Natural killer cell (primary cell): ENCODE results near the gene ZNF561. TPM values are rescaled to one million over a fixed set of nuclear protein-coding genes. Genes with fewer than 3 reads are reported as not detected.

Experiments
- ATAC-seq, 3 donors: fragments of 150-1000 bp in 2 of 3; fragments of 200-7000 bp in 1 of 3; cut with Tn5 transposase; 1 replicate in 1 of 3; 2 replicates in 2 of 3; pipeline ENCODE4 v1.10.0; 2021; ENCODE audit warnings: mild to moderate bottlenecking in 2 of 3, moderate library complexity in 2 of 3
- DNase-seq, 2 donors: peaks; one replicate each; pipeline versions ENCODE4 v3.0.0 to v3.0.0-alpha.2; 2013 to 2021; ENCODE audit warnings: mixed read lengths in 1 of 2
- H3K27ac ChIP-seq: one replicate; pipeline ENCODE4 v1.5.1; 2013; ENCODE audit warnings: mild to moderate bottlenecking, low read length
- H3K27me3 ChIP-seq: one replicate; pipeline ENCODE4 v1.6.1; 2013; ENCODE audit warnings: low read length; ENCODE audit not compliant: control insufficient read depth, insufficient read depth
- H3K36me3 ChIP-seq: one replicate; pipeline ENCODE4 v1.6.1; 2013; ENCODE audit warnings: low read length; ENCODE audit not compliant: control insufficient read depth, insufficient read depth
- H3K4me1 ChIP-seq: one replicate; pipeline ENCODE4 v1.6.1; 2013; ENCODE audit warnings: low read length; ENCODE audit not compliant: control insufficient read depth, insufficient read depth
- H3K4me3 ChIP-seq: one replicate; pipeline ENCODE4 v1.5.1; 2013; ENCODE audit warnings: low read length
- H3K9me3 ChIP-seq: one replicate; pipeline ENCODE4 v1.6.1; 2013; ENCODE audit warnings: low read length; ENCODE audit not compliant: control insufficient read depth, insufficient read depth
- H3K27ac Mint-ChIP-seq, 2 donors: one replicate each; pipeline ENCODE4 v1.8.0; 2022; ENCODE audit warnings: mild to moderate bottlenecking in 2 of 2, mixed read lengths in 2 of 2, moderate library complexity in 1 of 2
- H3K27me3 Mint-ChIP-seq, 2 donors: one replicate each; pipeline ENCODE4 v1.8.0; 2022; ENCODE audit warnings: low read depth in 2 of 2, mixed read lengths in 2 of 2
- H3K36me3 Mint-ChIP-seq: one replicate; pipeline ENCODE4 v1.8.0; 2022; ENCODE audit warnings: mixed read lengths
- H3K4me1 Mint-ChIP-seq, 2 donors: one replicate each; pipeline ENCODE4 v1.8.0; 2022; ENCODE audit warnings: mixed read lengths in 2 of 2
- H3K4me3 Mint-ChIP-seq: one replicate; pipeline ENCODE4 v1.8.0; 2022; ENCODE audit warnings: mild to moderate bottlenecking, moderate library complexity, mixed read lengths
- H3K9me3 Mint-ChIP-seq, 2 donors: one replicate each; pipeline ENCODE4 v1.8.0; 2022; ENCODE audit warnings: mixed read lengths in 2 of 2
- WGBS: methylation state at CpG from one replicate; pipeline ENCODE4 v1.1.7; 2013; ENCODE audit warnings: missing lambda C conversion rate; ENCODE audit not compliant: insufficient coverage; 5-methylcytosine and 5-hydroxymethylcytosine counted together
- intact Hi-C: fragments of 100-400 bp; cut with micrococcal nuclease; formaldehyde crosslinking; loops from one replicate; pipeline ENCODE4 v1.14.2; 2022
- total RNA-seq, 4 donors: library from RNA; stranded (reverse); fragments of 120-200 nt in 1 of 4; gene quantifications; one replicate each; pipeline versions ENCODE4 v1.2.3 to v1.2.4, GENCODE V29; 2013 to 2022
- TF ChIP-seq, protein P1 (sequence below): fragments of 200-600 bp; IDR thresholded peaks from one replicate; pipeline ENCODE4 v1.8.0; 2022; ENCODE audit warnings: antibody characterized with exemption

Gene ZNF561
- total RNA-seq, 3 donors from 2014 or later (not counting 1 experiment from before 2014, with no cell fraction given): 32.2 to 47.3 (median 36.9) TPM

DNA sequence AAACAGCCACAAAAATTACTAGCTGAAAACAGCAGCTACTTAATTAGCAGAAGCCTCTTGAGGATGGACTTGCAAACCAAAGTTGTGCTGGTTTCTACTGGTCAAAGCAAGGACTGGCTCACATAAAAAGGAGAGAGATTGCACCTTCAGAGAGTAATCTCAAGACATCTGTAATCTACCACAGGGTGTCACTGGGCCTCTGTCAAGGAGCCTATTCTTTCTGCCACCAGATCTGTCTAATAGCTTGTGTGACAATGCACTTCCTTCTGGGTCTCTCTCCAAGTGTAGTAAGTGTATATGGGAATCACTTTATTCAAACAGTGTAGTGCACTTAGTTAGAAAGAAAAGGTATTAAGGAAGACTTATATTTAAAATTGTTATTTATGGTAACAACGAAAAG, 24.4 kb upstream of the ZNF561 start:
- Histone ChIP-seq H3K4me1 (peaks cover 3% of the 10 kb centered on the region), H3K36me3 (peaks cover 2% of the 10 kb centered on the region), H3K9me3 (no peaks in the 10 kb centered on the region), H3K4me3 (no peak overlapping the region), H3K27ac (no peak overlapping the region), H3K27me3 (no peaks in the 10 kb centered on the region)
- peak overlapping the region in 1 of 2 donors; percentile 46 for H3K27ac Mint-ChIP-seq
- ATAC-seq: peak in 1 of 3 donors; percentile 40
- H3K27me3 Mint-ChIP-seq: no peaks in the 10 kb centered on the region
- H3K36me3 Mint-ChIP-seq: peaks cover 8% of the 10 kb centered on the region
- peaks cover 17 to 24% of the 10 kb centered on the region in 2 donors for H3K4me1 Mint-ChIP-seq
- no peaks in the 10 kb centered on the region for H3K9me3 Mint-ChIP-seq
- intact Hi-C loops: no loop called here
- no CpG with 5 or more reads among the region's 1 CpG for WGBS
- peak in 1 of 2 donors; percentile 27 for DNase-seq
- TF ChIP-seq, protein P1, sequence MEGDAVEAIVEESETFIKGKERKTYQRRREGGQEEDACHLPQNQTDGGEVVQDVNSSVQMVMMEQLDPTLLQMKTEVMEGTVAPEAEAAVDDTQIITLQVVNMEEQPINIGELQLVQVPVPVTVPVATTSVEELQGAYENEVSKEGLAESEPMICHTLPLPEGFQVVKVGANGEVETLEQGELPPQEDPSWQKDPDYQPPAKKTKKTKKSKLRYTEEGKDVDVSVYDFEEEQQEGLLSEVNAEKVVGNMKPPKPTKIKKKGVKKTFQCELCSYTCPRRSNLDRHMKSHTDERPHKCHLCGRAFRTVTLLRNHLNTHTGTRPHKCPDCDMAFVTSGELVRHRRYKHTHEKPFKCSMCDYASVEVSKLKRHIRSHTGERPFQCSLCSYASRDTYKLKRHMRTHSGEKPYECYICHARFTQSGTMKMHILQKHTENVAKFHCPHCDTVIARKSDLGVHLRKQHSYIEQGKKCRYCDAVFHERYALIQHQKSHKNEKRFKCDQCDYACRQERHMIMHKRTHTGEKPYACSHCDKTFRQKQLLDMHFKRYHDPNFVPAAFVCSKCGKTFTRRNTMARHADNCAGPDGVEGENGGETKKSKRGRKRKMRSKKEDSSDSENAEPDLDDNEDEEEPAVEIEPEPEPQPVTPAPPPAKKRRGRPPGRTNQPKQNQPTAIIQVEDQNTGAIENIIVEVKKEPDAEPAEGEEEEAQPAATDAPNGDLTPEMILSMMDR: no peak
- no peak overlapping the region for H3K4me3 Mint-ChIP-seq

DNA sequence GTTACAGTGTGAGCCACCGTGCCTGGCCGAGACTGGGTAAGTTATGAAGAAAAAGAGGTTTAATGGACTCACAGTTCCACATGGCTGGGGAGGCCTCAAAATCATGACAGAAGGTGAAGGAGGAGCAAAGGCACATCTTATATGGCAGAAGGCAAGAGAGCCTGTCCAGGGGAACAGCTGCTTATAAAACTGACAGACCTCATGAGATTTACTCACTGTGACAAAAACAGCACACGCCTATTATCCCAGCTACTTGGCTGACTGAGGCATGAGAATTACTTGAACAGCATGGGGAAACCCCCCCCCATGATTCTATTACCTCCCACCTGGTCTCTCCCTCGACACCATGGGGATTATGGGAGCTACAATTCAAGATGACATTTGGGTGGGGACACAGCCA, 23.4 kb upstream of the ZNF561 start:
- DNase-seq (no peak), ATAC-seq (no peak)
- Mint-ChIP-seq H3K27me3 (no peaks in the 10 kb centered on the region), H3K4me3 (no peak overlapping the region), H3K36me3 (peaks cover 8% of the 10 kb centered on the region), H3K9me3 (no peaks in the 10 kb centered on the region), H3K27ac (no peak overlapping the region), H3K4me1 (peaks cover 7 to 14% of the 10 kb centered on the region in 2 donors)
- intact Hi-C loops: no loop called here
- Histone ChIP-seq H3K9me3 (no peaks in the 10 kb centered on the region), H3K27ac (no peak overlapping the region), H3K4me3 (no peak overlapping the region), H3K36me3 (peaks cover 2% of the 10 kb centered on the region), H3K27me3 (no peaks in the 10 kb centered on the region), H3K4me1 (no peaks in the 10 kb centered on the region)
- TF ChIP-seq, protein P1: no peak
- 80% methylated on average over 4 of the region's 4 CpGs for WGBS

DNA sequence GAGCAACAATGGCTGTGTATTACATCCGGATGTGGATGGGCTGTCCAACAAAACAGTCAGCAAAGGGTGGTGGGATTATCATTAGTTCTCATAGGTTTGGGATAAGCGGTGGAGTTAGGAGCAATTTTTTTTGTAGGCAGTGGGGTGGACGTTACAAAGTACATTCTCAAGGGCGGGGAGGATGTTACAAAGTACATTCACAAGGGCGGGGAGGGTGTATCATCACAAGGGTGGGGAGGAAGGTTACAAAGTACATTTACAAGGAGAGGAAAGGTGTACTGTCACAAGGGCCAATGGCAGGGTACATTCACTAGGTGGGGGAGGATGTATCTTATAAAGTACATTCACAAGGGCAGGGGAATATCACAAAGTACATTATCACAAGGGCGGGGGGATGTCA, 20.8 kb upstream of the ZNF561 start:
- Histone ChIP-seq H3K36me3 (peaks cover 2% of the 10 kb centered on the region), H3K4me3 (no peak overlapping the region), H3K27me3 (no peaks in the 10 kb centered on the region), H3K4me1 (no peaks in the 10 kb centered on the region), H3K27ac (no peak overlapping the region), H3K9me3 (no peaks in the 10 kb centered on the region)
- Mint-ChIP-seq H3K4me1 (peaks cover 6 to 14% of the 10 kb centered on the region in 2 donors), H3K9me3 (no peaks in the 10 kb centered on the region), H3K4me3 (no peak overlapping the region), H3K36me3 (peaks cover 8% of the 10 kb centered on the region), H3K27ac (peak overlapping the region in 1 of 2 donors; percentile 52), H3K27me3 (no peaks in the 10 kb centered on the region)
- intact Hi-C loops: no loop called here
- ATAC-seq (no peak), DNase-seq (no peak)
- TF ChIP-seq, protein P1: no peak
- 97% methylated on average over 5 of the region's 6 CpGs for WGBS

DNA sequence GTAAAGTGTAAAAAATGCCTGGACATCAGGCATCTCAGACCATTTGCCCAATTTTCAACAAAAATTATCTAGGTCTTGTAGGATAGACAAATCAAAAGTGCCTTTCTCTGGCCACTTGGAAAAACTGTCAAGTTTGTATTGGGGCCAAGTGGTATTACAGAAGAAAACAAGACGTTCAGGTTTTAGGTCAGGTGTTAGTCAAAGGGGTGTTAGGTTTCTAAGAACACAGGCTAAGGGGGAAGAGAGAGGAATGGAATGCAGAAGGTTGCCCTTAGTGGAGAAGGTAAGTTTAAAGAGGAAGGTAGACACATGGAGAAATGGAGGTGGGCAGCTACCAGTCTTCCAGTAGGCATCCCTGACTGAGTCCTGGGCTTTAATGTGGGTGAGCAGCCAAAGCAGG, 19.9 kb upstream of the ZNF561 start:
- DNase-seq (no peak), ATAC-seq (no peak)
- peaks cover 2% of the 10 kb centered on the region for H3K36me3 ChIP-seq
- no peaks in the 10 kb centered on the region for H3K27me3 ChIP-seq
- H3K4me3 ChIP-seq: no peak overlapping the region
- intact Hi-C loops: no loop called here
- no peaks in the 10 kb centered on the region for H3K4me1 ChIP-seq
- no peaks in the 10 kb centered on the region for H3K27me3 Mint-ChIP-seq
- no peaks in the 10 kb centered on the region for H3K9me3 ChIP-seq
- TF ChIP-seq, protein P1: no peak
- H3K9me3 Mint-ChIP-seq: no peaks in the 10 kb centered on the region
- peak overlapping the region in 1 of 2 donors; percentile 52 for H3K27ac Mint-ChIP-seq
- H3K4me1 Mint-ChIP-seq: peaks cover 6 to 14% of the 10 kb centered on the region in 2 donors
- H3K27ac ChIP-seq: no peak overlapping the region
- H3K36me3 Mint-ChIP-seq: peaks cover 8% of the 10 kb centered on the region
- H3K4me3 Mint-ChIP-seq: no peak overlapping the region
- WGBS: 86% methylated on average over 1 of the region's 1 CpG
